ENCODE data around the gene LDLRAD3. TPM values are rescaled to one million over a fixed set of nuclear protein-coding genes. Genes with fewer than 3 reads are reported as not detected.
"Not testable (repeated sequence)": the region's sequence is repeated elsewhere in the genome, so short reads cannot be mapped to it uniquely, and the experiment has no call there.

Gene LDLRAD3
- total RNA-seq, 1 experiment from 2014 or later, result 11.0 TPM

- DNase-seq (ENCODE audit: extremely low read depth, low read depth), result no peak
Observed at GRCh38 chr11:36037031-36037430, 93.2 kb downstream of the LDLRAD3 start.

GRCh38 chr11:36038541-36038940 lies 94.7 kb downstream of the LDLRAD3 start:
- DNase-seq (ENCODE audit: extremely low read depth, low read depth), result no peak

- DNase-seq (ENCODE audit: extremely low read depth, low read depth), result no peak
Observed at GRCh38 chr11:36039471-36039870, 95.6 kb downstream of the LDLRAD3 start.

GRCh38 chr11:36041988-36042611 lies 98.2 kb downstream of the LDLRAD3 start:
- DNase-seq (ENCODE audit: extremely low read depth, low read depth), result no peak

- no peak for DNase-seq (ENCODE audit: extremely low read depth, low read depth)
Observed at GRCh38 chr11:36044636-36045035, 100.8 kb downstream of the LDLRAD3 start.

GRCh38 chr11:36045945-36046344 lies 102.1 kb downstream of the LDLRAD3 start:
- not testable (repeated sequence) for DNase-seq (ENCODE audit: extremely low read depth, low read depth)

- no peak for DNase-seq (ENCODE audit: extremely low read depth, low read depth)
Observed at GRCh38 chr11:36046932-36047331, 103.1 kb downstream of the LDLRAD3 start.

- no peak for DNase-seq (ENCODE audit: extremely low read depth, low read depth)
Observed at GRCh38 chr11:36047344-36047743, 103.5 kb downstream of the LDLRAD3 start.

- no peak for DNase-seq (ENCODE audit: extremely low read depth, low read depth)
Observed at GRCh38 chr11:36048496-36049247, 104.8 kb downstream of the LDLRAD3 start.

- no peak for DNase-seq (ENCODE audit: extremely low read depth, low read depth)
Observed at GRCh38 chr11:36051235-36052144, 107.6 kb downstream of the LDLRAD3 start.

- no peak for DNase-seq (ENCODE audit: extremely low read depth, low read depth)
Observed at GRCh38 chr11:36053281-36053680, 109.4 kb downstream of the LDLRAD3 start.

GRCh38 chr11:36053862-36054261 lies 110.0 kb downstream of the LDLRAD3 start:
- no peak for DNase-seq (ENCODE audit: extremely low read depth, low read depth)

- no peak for DNase-seq (ENCODE audit: extremely low read depth, low read depth)
Observed at GRCh38 chr11:36054628-36055027, 110.8 kb downstream of the LDLRAD3 start.

- DNase-seq (ENCODE audit: extremely low read depth, low read depth), result peak; percentile 13
Observed at GRCh38 chr11:36056160-36056751, 112.4 kb downstream of the LDLRAD3 start.

- no peak for DNase-seq (ENCODE audit: extremely low read depth, low read depth)
Observed at GRCh38 chr11:36057379-36058042, 113.6 kb downstream of the LDLRAD3 start.

- no peak for DNase-seq (ENCODE audit: extremely low read depth, low read depth)
Observed at GRCh38 chr11:36059660-36060059, 115.8 kb downstream of the LDLRAD3 start.

- no peak for DNase-seq (ENCODE audit: extremely low read depth, low read depth)
Observed at GRCh38 chr11:36060926-36061325, 117.1 kb downstream of the LDLRAD3 start.

GRCh38 chr11:36061471-36061870 lies 117.6 kb downstream of the LDLRAD3 start:
- DNase-seq (ENCODE audit: extremely low read depth, low read depth), result no peak

GRCh38 chr11:36062796-36063365 lies 119.0 kb downstream of the LDLRAD3 start:
- no peak for DNase-seq (ENCODE audit: extremely low read depth, low read depth)

GRCh38 chr11:36065436-36065835 lies 121.6 kb downstream of the LDLRAD3 start:
- DNase-seq (ENCODE audit: extremely low read depth, low read depth), result no peak

All from NCI-H460 (cell line).